GM12878 (cell line): ENCODE measurements around the gene SRSF7. TPM values are rescaled to one million over a fixed set of nuclear protein-coding genes. Genes with fewer than 3 reads are reported as not detected.

Source experiments
- ATAC-seq: fragments of 200-7000 bp; cut with Tn5 transposase; 3 replicates; pipeline ENCODE4 v1.9.1; 2020; ENCODE audit warnings: mild to moderate bottlenecking, moderate library complexity
- BruUV-seq: library from RNA; stranded (reverse); fragments of 400-500 nt; replicated peaks from 2 replicates; lab custom pipeline; 2021; lab: Mats Ljungman, UMichigan
- CTCF ChIA-PET: fragments of 300-600 bp; sonication (Branson Sonifier 250); formaldehyde crosslinking; extraction: SDS; loops from one replicate; lab custom pipeline; 2021; ENCODE audit warnings: inconsistent platforms; lab: Yijun Ruan, JAX
- POLR2A ChIA-PET: fragments of 350-600 bp; formaldehyde crosslinking; extraction: SDS; loops from one replicate; lab custom pipeline; 2021; ENCODE audit warnings: inconsistent platforms; lab: Charles Lee
- RAD21 ChIA-PET: fragments of 300-600 bp; sonication (Branson Sonifier 250); formaldehyde crosslinking; loops from one replicate; lab custom pipeline; 2023; ENCODE audit warnings: antibody characterized with exemption; ENCODE audit not compliant: unreplicated experiment; lab: Charles Lee
- SMC1A ChIA-PET: fragments of 300-600 bp; sonication (Branson Sonifier 250); formaldehyde crosslinking; loops from one replicate; lab custom pipeline; 2023; ENCODE audit not compliant: unreplicated experiment, uncharacterized antibody; lab: Charles Lee
- DNase-seq: peaks from one replicate; pipeline ENCODE4 v3.0.0-alpha.2; 2011; ENCODE audit warnings: low read depth, low spot score
- FAIRE-seq: peaks from 3 replicates; lab custom pipeline; 2011; peaks lifted over from hg19 to GRCh38; lab: Jason Lieb, UNC
- H2AFZ ChIP-seq: 2 replicates; pipeline ENCODE4 v1.6.0; 2011; ENCODE audit warnings: low read depth, low read length, control low read depth; ENCODE audit not compliant: control insufficient read depth
- H3K27ac ChIP-seq: 2 replicates; pipeline ENCODE4 v1.5.1; 2011; ENCODE audit warnings: control low read depth; ENCODE audit not compliant: control insufficient read depth, insufficient read depth
- H3K27me3 ChIP-seq, 2 experiments: replicated peaks in 1 of 2; 2 replicates each; pipeline versions ENCODE4 v1.6.0 to v1.6.1; 2011; ENCODE audit warnings: low read length in 1 of 2; ENCODE audit not compliant: control insufficient read depth in 2 of 2, insufficient read depth in 2 of 2
- H3K36me3 ChIP-seq, 2 experiments: 2 replicates each; pipeline ENCODE4 v1.5.1; 2011; ENCODE audit warnings: low read length in 1 of 2; ENCODE audit not compliant: control insufficient read depth in 2 of 2, insufficient read depth in 2 of 2
- H3K4me1 ChIP-seq: 2 replicates; pipeline ENCODE4 v1.6.1; 2011; ENCODE audit warnings: mild to moderate bottlenecking, low read length, moderate library complexity, mixed read lengths; ENCODE audit not compliant: control insufficient read depth, insufficient read depth
- H3K4me2 ChIP-seq: 2 replicates; pipeline ENCODE4 v1.6.0; 2011; ENCODE audit warnings: control low read depth; ENCODE audit not compliant: control insufficient read depth, insufficient read depth
- H3K4me3 ChIP-seq: fragments of 200-600 bp; sonication (generic); 2 replicates; pipeline ENCODE4 v1.5.1; 2016
- H3K79me2 ChIP-seq: 2 replicates; pipeline ENCODE4 v1.6.0; 2011; ENCODE audit warnings: low read length; ENCODE audit not compliant: control insufficient read depth, insufficient read depth
- H3K9ac ChIP-seq: 2 replicates; pipeline ENCODE4 v1.8.0; 2011; ENCODE audit warnings: low read length, control low read depth, mixed read lengths; ENCODE audit not compliant: control insufficient read depth, insufficient read depth
- H3K9me3 ChIP-seq: replicated peaks from 3 replicates; pipeline ENCODE4 v1.5.1; 2011; ENCODE audit warnings: mild to moderate bottlenecking, low read length; ENCODE audit not compliant: control insufficient read depth, insufficient read depth
- H4K20me1 ChIP-seq: 2 replicates; pipeline ENCODE4 v1.6.0; 2011; ENCODE audit not compliant: control insufficient read depth, insufficient read depth
- HCFC1 ChIP-seq: fragments of 150-350 bp; IDR thresholded peaks from 2 replicates; pipeline ENCODE4 v1.6.1; 2014; ENCODE audit warnings: low read length
- IKZF1 ChIP-seq: fragments of 450-650 bp; conservative IDR thresholded peaks from 2 replicates; pipeline ENCODE4 v1.6.1; 2017; ENCODE audit warnings: antibody characterized with exemption, mild to moderate bottlenecking
- NFIC ChIP-seq: IDR thresholded peaks from 2 replicates; pipeline ENCODE4 v1.6.1; 2012; ENCODE audit warnings: low read depth, mild to moderate bottlenecking, inconsistent platforms, low read length, moderate library complexity
- RELA ChIP-seq: fragments of 450-650 bp; IDR thresholded peaks from 2 replicates; pipeline ENCODE4 v1.8.0; 2014; ENCODE audit warnings: borderline replicate concordance; ENCODE audit not compliant: partially characterized antibody
- SP1 ChIP-seq: IDR thresholded peaks from one replicate; pipeline ENCODE4 v1.6.1; 2011; ENCODE audit warnings: low read depth, low read length
- YY1 ChIP-seq: IDR thresholded peaks from 2 replicates; pipeline ENCODE4 v1.6.1; 2011; ENCODE audit warnings: low read depth, mild to moderate bottlenecking, low read length
- WGBS: methylation state at CpG from one replicate; pipeline ENCODE4 v1.1.6; 2016; ENCODE audit warnings: low lambda C conversion rate; ENCODE audit not compliant: insufficient replicate concordance, insufficient coverage; ENCODE audit errors: missing lambda C conversion rate; 5-methylcytosine and 5-hydroxymethylcytosine counted together
- in situ Hi-C: fragments of 300-500 bp; cut with MboI; formaldehyde crosslinking; loops from 9 replicates; pipeline ENCODE4 v1.14.3; 2018; ENCODE audit warnings: mixed read lengths
- intact Hi-C: fragments of 100-400 bp; cut with micrococcal nuclease; formaldehyde crosslinking; loops from one replicate; pipeline ENCODE4 v1.14.2; 2022; ENCODE audit not compliant: unreplicated experiment
- polyA plus RNA-seq, 11 experiments: library from polyadenylated mRNA; depleted of rRNA in 4 of 11; unstranded in 6 of 11; stranded (reverse) in 5 of 11; fragments of >200 nt; fragmentation: Nextera tagmentation in 4 of 11; fragmentation: Illumina TruSeq in 1 of 11; extraction: Ambion mirVana in 4 of 11; extraction: Trizol in 1 of 11; gene quantifications; 1 replicate in 1 of 11; 2 replicates in 10 of 11; pipeline versions ENCODE4 v1.2.1 to v1.2.3, GENCODE V29; 2011 to 2016; ENCODE audit warnings: inconsistent platforms in 2 of 11, missing spikeins in 2 of 11, low read depth in 1 of 11
- total RNA-seq, 4 experiments: library from RNA; depleted of rRNA in 3 of 4; stranded (reverse); fragments of >200 nt in 3 of 4; fragmentation: Illumina TruSeq in 1 of 4; extraction: Trizol in 1 of 4; gene quantifications; 2 replicates each; pipeline versions ENCODE4 v1.2.1 to v1.2.3, GENCODE V29; 2013 to 2021

SRSF7 gene
- total and polyA plus RNA-seq, 10 of the 15 experiments (the other 5 are each of a cell fraction or from before 2014, with no cell fraction given): 205 to 785 (median 408) TPM

DNA sequence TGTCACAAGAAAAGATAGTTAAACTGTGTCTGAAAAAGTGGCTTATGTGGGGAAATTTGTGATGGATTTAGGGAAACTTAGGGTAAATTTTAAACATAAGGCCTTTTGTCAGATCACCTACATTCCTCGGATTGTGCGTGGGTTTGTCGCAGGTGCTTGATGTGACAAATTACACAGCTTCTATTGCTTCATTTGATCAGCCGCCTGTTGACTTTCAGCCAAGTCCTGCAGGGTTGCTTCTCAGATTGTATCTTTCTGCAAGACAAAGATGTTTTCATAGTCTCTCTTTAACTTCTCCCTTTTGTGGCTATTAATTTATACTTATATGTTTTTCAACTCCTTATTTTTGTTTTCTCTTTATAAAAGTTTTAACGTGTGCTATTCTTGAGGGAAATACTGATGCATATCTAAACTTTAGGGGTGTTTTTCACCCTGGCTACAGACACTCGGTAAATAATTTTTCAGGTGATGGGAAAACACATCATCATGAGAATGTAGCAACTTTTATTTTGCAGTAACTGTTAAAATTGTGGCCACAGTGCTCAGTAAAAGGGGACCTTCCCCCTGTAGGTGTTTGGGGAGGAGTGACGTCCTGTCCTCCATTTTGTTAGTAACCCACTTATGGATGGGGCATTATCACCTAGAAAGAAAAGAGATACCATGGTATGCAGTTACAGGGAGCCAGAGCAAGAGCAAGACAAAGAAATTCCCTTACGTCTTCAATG, 53.9 kb downstream of the SRSF7 start:
- CTCF ChIA-PET: interaction anchor here (1.0 kb wide), 1 partner anchor 14 kb away, joined by 3 read pairs; no protein-coding TSS in a partner anchor
- Histone ChIP-seq H3K27ac (no peak overlapping the region), H3K4me1 (no peaks in the 10 kb centered on the region)

More for the DNA sequence above, 53.9 kb downstream of the SRSF7 start:
- FAIRE-seq: no peak
- in situ Hi-C loops (no loop called here), intact Hi-C loops (no loop called here)
- ChIA-PET RAD21 (interaction anchor here (0.6 to 1.0 kb wide), 3 partner anchors 11 to 86 kb away, joined by 3 to 4 read pairs (median 3); no protein-coding TSS in a partner anchor), SMC1A (interaction anchor here (1.1 kb wide), 1 partner anchor 13 kb away, joined by 4 read pairs; no protein-coding TSS in a partner anchor), POLR2A (interaction anchor here (0.9 kb wide), 1 partner anchor 31 kb away, joined by 3 read pairs; no protein-coding TSS in a partner anchor)
- DNase-seq: no peak
- H3K27me3 ChIP-seq: no peaks in the 10 kb centered on the region
- WGBS: 56% methylated on average over 8 of the region's 8 CpGs
- H3K4me2 ChIP-seq: no peak overlapping the region
- H3K9me3 ChIP-seq: no peaks in the 10 kb centered on the region
- TF ChIP-seq RELA: no peak
- TF ChIP-seq IKZF1: 0 out of 2 replicates have a peak, but pooled peaks have one; percentile 28
- TF ChIP-seq SP1: no peak
- 0 out of 2 replicates have a peak, but pooled peaks have one; percentile 37 for TF ChIP-seq YY1
- TF ChIP-seq HCFC1: no peak
- TF ChIP-seq NFIC: no peak
- H3K36me3 ChIP-seq: no peaks in the 10 kb centered on the region
- H3K4me3 ChIP-seq: no peak overlapping the region
- no peak overlapping the region for H2AFZ ChIP-seq
- no peak overlapping the region for H3K9ac ChIP-seq
- no peaks in the 10 kb centered on the region for H4K20me1 ChIP-seq
- no peaks in the 10 kb centered on the region for H3K79me2 ChIP-seq
- ATAC-seq: no peak
- BruUV-seq: no TSS peak

Other genes with a start within 250 kb of the SRSF7 start
- gene HNRNPLL, start 148.4 kb downstream of the SRSF7 start, total RNA-seq (2014; rRNA removed): 3.1 and 3.5 TPM in 2 replicates
- gene HNRNPLL, start 148.4 kb downstream of the SRSF7 start, total RNA-seq (2014; rRNA removed; fragmentation: Illumina TruSeq; extraction: Trizol): 2.4 and 2.7 TPM in 2 replicates
- 3.2 and 4.0 TPM in 2 replicates for gene HNRNPLL, start 148.4 kb downstream of the SRSF7 start, total RNA-seq (2021)
- 27.1 and 43.6 TPM in 2 replicates for gene HNRNPLL, start 148.4 kb downstream of the SRSF7 start, polyA plus RNA-seq (2011; rRNA removed)
- 2.0 and 2.9 TPM in 2 replicates for gene HNRNPLL, start 148.4 kb downstream of the SRSF7 start, polyA plus RNA-seq (2014; fragmentation: Illumina TruSeq; extraction: Trizol)
- 1 to 10 TPM in 1 of 2 experiments, under 1 TPM in 1; 0.98 to 1.5 TPM for gene HNRNPLL, start 148.4 kb downstream of the SRSF7 start, polyA plus RNA-seq (2014; fragmentation: Nextera tagmentation; extraction: Ambion mirVana)
- 1.8 and 3.2 TPM in 2 replicates for gene HNRNPLL, start 148.4 kb downstream of the SRSF7 start, polyA plus RNA-seq (2014; rRNA removed)
- gene HNRNPLL, start 148.4 kb downstream of the SRSF7 start, polyA plus RNA-seq (2016; fragmentation: Nextera tagmentation; extraction: Ambion mirVana): 10 to 100 TPM in 1 of 2 experiments, 1 to 10 TPM in 1; 8.3 to 10.5 TPM
- gene GALM, start 85.2 kb downstream of the SRSF7 start, total RNA-seq (2014; rRNA removed): 1.1 and 1.6 TPM in 2 replicates
- 0.83 and 1.1 TPM in 2 replicates for gene GALM, start 85.2 kb downstream of the SRSF7 start, total RNA-seq (2014; rRNA removed; fragmentation: Illumina TruSeq; extraction: Trizol)
- gene GALM, start 85.2 kb downstream of the SRSF7 start, total RNA-seq (2021): 1.1 and 1.8 TPM in 2 replicates
- 1.7 and 1.9 TPM in 2 replicates for gene GALM, start 85.2 kb downstream of the SRSF7 start, polyA plus RNA-seq (2011; rRNA removed)
- gene GALM, start 85.2 kb downstream of the SRSF7 start, polyA plus RNA-seq (2014; fragmentation: Illumina TruSeq; extraction: Trizol): 0.74 and 1.4 TPM in 2 replicates
- gene GALM, start 85.2 kb downstream of the SRSF7 start, polyA plus RNA-seq (2014; fragmentation: Nextera tagmentation; extraction: Ambion mirVana): 1 to 10 TPM; 1.5 to 1.7 TPM
- gene GALM, start 85.2 kb downstream of the SRSF7 start, polyA plus RNA-seq (2014; rRNA removed): 1.1 and 2.0 TPM in 2 replicates
- gene GALM, start 85.2 kb downstream of the SRSF7 start, polyA plus RNA-seq (2016; fragmentation: Nextera tagmentation; extraction: Ambion mirVana): 1 to 10 TPM; 3.9 to 4.0 TPM
- 14.2 and 16.6 TPM in 2 replicates for gene GEMIN6, start 26.8 kb upstream of the SRSF7 start, total RNA-seq (2014; rRNA removed)
- 23.8 and 24.1 TPM in 2 replicates for gene GEMIN6, start 26.8 kb upstream of the SRSF7 start, total RNA-seq (2014; rRNA removed; fragmentation: Illumina TruSeq; extraction: Trizol)
- 22.1 and 22.9 TPM in 2 replicates for gene GEMIN6, start 26.8 kb upstream of the SRSF7 start, total RNA-seq (2021)
- gene GEMIN6, start 26.8 kb upstream of the SRSF7 start, polyA plus RNA-seq (2011; rRNA removed): 28.4 and 38.0 TPM in 2 replicates
- gene GEMIN6, start 26.8 kb upstream of the SRSF7 start, polyA plus RNA-seq (2014; fragmentation: Illumina TruSeq; extraction: Trizol): 16.6 and 25.6 TPM in 2 replicates
- gene GEMIN6, start 26.8 kb upstream of the SRSF7 start, polyA plus RNA-seq (2014; fragmentation: Nextera tagmentation; extraction: Ambion mirVana): 10 to 100 TPM; 63.4 to 67.6 TPM
- 16.3 and 16.6 TPM in 2 replicates for gene GEMIN6, start 26.8 kb upstream of the SRSF7 start, polyA plus RNA-seq (2014; rRNA removed)
- gene GEMIN6, start 26.8 kb upstream of the SRSF7 start, polyA plus RNA-seq (2016; fragmentation: Nextera tagmentation; extraction: Ambion mirVana): 10 to 100 TPM; 31.7 to 40.3 TPM
- gene DHX57, start 124.6 kb upstream of the SRSF7 start, total RNA-seq (2014; rRNA removed): 12.5 and 13.2 TPM in 2 replicates
- 17.9 and 18.0 TPM in 2 replicates for gene DHX57, start 124.6 kb upstream of the SRSF7 start, total RNA-seq (2014; rRNA removed; fragmentation: Illumina TruSeq; extraction: Trizol)
- gene DHX57, start 124.6 kb upstream of the SRSF7 start, total RNA-seq (2021): 13.7 and 15.8 TPM in 2 replicates
- 16.2 and 17.5 TPM in 2 replicates for gene DHX57, start 124.6 kb upstream of the SRSF7 start, polyA plus RNA-seq (2011; rRNA removed)
- gene DHX57, start 124.6 kb upstream of the SRSF7 start, polyA plus RNA-seq (2014; fragmentation: Illumina TruSeq; extraction: Trizol): 15.8 and 20.9 TPM in 2 replicates
- gene DHX57, start 124.6 kb upstream of the SRSF7 start, polyA plus RNA-seq (2014; fragmentation: Nextera tagmentation; extraction: Ambion mirVana): 1 to 10 TPM; 6.5 to 7.1 TPM
- 9.3 and 10.4 TPM in 2 replicates for gene DHX57, start 124.6 kb upstream of the SRSF7 start, polyA plus RNA-seq (2014; rRNA removed)
- gene DHX57, start 124.6 kb upstream of the SRSF7 start, polyA plus RNA-seq (2016; fragmentation: Nextera tagmentation; extraction: Ambion mirVana): 10 to 100 TPM; 16.5 to 18.0 TPM
- 2.8 and 4.4 TPM in 2 replicates for gene MORN2, start 124.6 kb upstream of the SRSF7 start, total RNA-seq (2014; rRNA removed)
- gene MORN2, start 124.6 kb upstream of the SRSF7 start, total RNA-seq (2014; rRNA removed; fragmentation: Illumina TruSeq; extraction: Trizol): 7.6 and 8.4 TPM in 2 replicates
- gene MORN2, start 124.6 kb upstream of the SRSF7 start, total RNA-seq (2021): 2.3 and 3.5 TPM in 2 replicates
- gene MORN2, start 124.6 kb upstream of the SRSF7 start, polyA plus RNA-seq (2011; rRNA removed): 6.8 and 12.2 TPM in 2 replicates
- gene MORN2, start 124.6 kb upstream of the SRSF7 start, polyA plus RNA-seq (2014; fragmentation: Illumina TruSeq; extraction: Trizol): 7.6 and 9.1 TPM in 2 replicates
- 10 to 100 TPM; 18.7 to 19.2 TPM for gene MORN2, start 124.6 kb upstream of the SRSF7 start, polyA plus RNA-seq (2014; fragmentation: Nextera tagmentation; extraction: Ambion mirVana)
- 4.5 and 7.6 TPM in 2 replicates for gene MORN2, start 124.6 kb upstream of the SRSF7 start, polyA plus RNA-seq (2014; rRNA removed)
- gene MORN2, start 124.6 kb upstream of the SRSF7 start, polyA plus RNA-seq (2016; fragmentation: Nextera tagmentation; extraction: Ambion mirVana): 10 to 100 TPM; 19.0 to 26.9 TPM
- 0.05 and 0.06 TPM in 2 replicates for gene ARHGEF33, start 138.5 kb upstream of the SRSF7 start, total RNA-seq (2014; rRNA removed)
- not detected in 2 replicates for gene ARHGEF33, start 138.5 kb upstream of the SRSF7 start, total RNA-seq (2014; rRNA removed; fragmentation: Illumina TruSeq; extraction: Trizol)
- gene ARHGEF33, start 138.5 kb upstream of the SRSF7 start, total RNA-seq (2021): 0.08 TPM in 1 of 2 replicates, not detected in the other
- 0.04 TPM in 1 of 2 replicates, not detected in the other for gene ARHGEF33, start 138.5 kb upstream of the SRSF7 start, polyA plus RNA-seq (2011; rRNA removed)
- gene ARHGEF33, start 138.5 kb upstream of the SRSF7 start, polyA plus RNA-seq (2014; fragmentation: Illumina TruSeq; extraction: Trizol): 0.01 TPM in 1 of 2 replicates, not detected in the other
- under 1 TPM in 1 of 2 experiments, not detected in 1; 0.08 TPM for gene ARHGEF33, start 138.5 kb upstream of the SRSF7 start, polyA plus RNA-seq (2014; fragmentation: Nextera tagmentation; extraction: Ambion mirVana)
- gene ARHGEF33, start 138.5 kb upstream of the SRSF7 start, polyA plus RNA-seq (2014; rRNA removed): 0.03 TPM in 1 of 2 replicates, not detected in the other
- not detected for gene ARHGEF33, start 138.5 kb upstream of the SRSF7 start, polyA plus RNA-seq (2016; fragmentation: Nextera tagmentation; extraction: Ambion mirVana)